ENCODE results near the gene TMEM151B.
"Not testable (repeated sequence)": the region's sequence is repeated elsewhere in the genome, so short reads cannot be mapped to it uniquely, and the experiment has no call there.

- not testable (repeated sequence) for TF ChIP-seq ZBTB49 (CRISPR knock-in tag; IDR thresholded peaks at IDR 0.05; ENCODE audit: borderline replicate concordance); TCF12 (IDR thresholded peaks at IDR 0.05); TCF12 (CRISPR knock-in tag; IDR thresholded peaks at IDR 0.05); CTCF (CRISPR knock-in tag; IDR thresholded peaks at IDR 0.05); ELF1 (CRISPR knock-in tag; IDR thresholded peaks at IDR 0.05); POLR2AphosphoS5 (IDR thresholded peaks at IDR 0.05; ENCODE audit: low read depth, low read length); MYC (CRISPR knock-in tag; IDR thresholded peaks at IDR 0.05; ENCODE audit: borderline replicate concordance); BCLAF1 (IDR thresholded peaks at IDR 0.05); ZNF263 (CRISPR knock-in tag; IDR thresholded peaks at IDR 0.05); HIC2 (CRISPR knock-in tag; IDR thresholded peaks at IDR 0.05; ENCODE audit: low read depth); KLF9 (CRISPR knock-in tag; IDR thresholded peaks at IDR 0.05; ENCODE audit: low read depth); MAFK (conservative IDR thresholded peaks at IDR 0.05 in 1 of 2, IDR thresholded peaks at IDR 0.05 in 1 of 2; ENCODE audit: low read length in 2 of 2); EZH2 (conservative IDR thresholded peaks at IDR 0.05; ENCODE audit: low read depth, low read length); TBP (CRISPR knock-in tag; IDR thresholded peaks at IDR 0.05)
Measured at GRCh38 chr6:44231426-44231825, 38.8 kb upstream of the TMEM151B start.

Measured in HepG2 (cell line).